ENCODE data around the gene TRIM2. TPM values are rescaled to one million over a fixed set of nuclear protein-coding genes. Genes with fewer than 3 reads are reported as not detected.

TRIM2 gene
- total and polyA plus RNA-seq, 2 donors (not counting 1 experiment from before 2014, with no cell fraction given) = 39.6 to 90.8 TPM

DNA sequence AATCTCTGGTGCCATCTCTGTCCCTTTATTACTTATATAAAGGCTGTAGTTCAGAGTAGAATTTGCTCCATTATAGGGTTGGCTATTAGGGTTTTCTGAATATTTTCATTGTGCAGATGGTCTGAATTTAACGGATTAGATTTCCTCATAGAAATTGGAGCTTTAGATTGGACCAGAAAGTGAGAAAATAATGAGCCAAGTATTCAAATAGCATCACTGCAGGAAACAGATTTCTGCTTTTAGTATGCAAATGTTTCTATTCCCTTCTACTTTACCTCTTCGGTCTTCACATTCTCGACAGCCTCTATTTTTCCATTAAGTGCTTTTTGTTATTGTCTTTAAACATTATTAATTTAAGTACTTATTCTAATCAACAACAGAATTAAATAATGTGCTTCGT lies 55.4 kb downstream of the TRIM2 start:
- Histone ChIP-seq H3K27ac (ENCODE audit: insufficient read depth, low read length) (no peak overlapping the region), H2AFZ (ENCODE audit: low read length) (no peak overlapping the region), H3K9me3 (ENCODE audit: control insufficient read depth, insufficient read depth, low read depth, low read length) (no peaks in the 10 kb centered on the region), H3K4me1 (ENCODE audit: control insufficient read depth, extremely low read depth, insufficient read depth, low read length) (peaks cover 7% of the 10 kb centered on the region), H3K79me2 (ENCODE audit: control insufficient read depth, insufficient read depth, low read length) (peaks cover 6% of the 10 kb centered on the region), H3K27me3 (ENCODE audit: control insufficient read depth, insufficient read depth, low read length) (no peaks in the 10 kb centered on the region), H4K20me1 (ENCODE audit: control insufficient read depth, extremely low read depth, insufficient read depth, low read length) (no peaks in the 10 kb centered on the region), H3K4me3 (replicated peaks in 1 of 4; ENCODE audit: control extremely low read depth in 1 of 4, insufficient read depth in 1 of 4, low read depth in 3 of 4, low read length in 4 of 4) (no peak overlapping the region), H3K4me2 (ENCODE audit: extremely low read depth, insufficient read depth, low read length) (no peak overlapping the region), H3K9ac (ENCODE audit: insufficient read depth, low read length) (no peak overlapping the region), H3K36me3 (ENCODE audit: control insufficient read depth, insufficient read depth, low read length) (no peaks in the 10 kb centered on the region)
- no peak for DNase-seq (ENCODE audit: low read depth in 2 of 2)
- no peak for TF ChIP-seq EZH2 (IDR thresholded peaks at IDR 0.05; ENCODE audit: low read length, missing control alignments)
- TF ChIP-seq, protein P1, sequence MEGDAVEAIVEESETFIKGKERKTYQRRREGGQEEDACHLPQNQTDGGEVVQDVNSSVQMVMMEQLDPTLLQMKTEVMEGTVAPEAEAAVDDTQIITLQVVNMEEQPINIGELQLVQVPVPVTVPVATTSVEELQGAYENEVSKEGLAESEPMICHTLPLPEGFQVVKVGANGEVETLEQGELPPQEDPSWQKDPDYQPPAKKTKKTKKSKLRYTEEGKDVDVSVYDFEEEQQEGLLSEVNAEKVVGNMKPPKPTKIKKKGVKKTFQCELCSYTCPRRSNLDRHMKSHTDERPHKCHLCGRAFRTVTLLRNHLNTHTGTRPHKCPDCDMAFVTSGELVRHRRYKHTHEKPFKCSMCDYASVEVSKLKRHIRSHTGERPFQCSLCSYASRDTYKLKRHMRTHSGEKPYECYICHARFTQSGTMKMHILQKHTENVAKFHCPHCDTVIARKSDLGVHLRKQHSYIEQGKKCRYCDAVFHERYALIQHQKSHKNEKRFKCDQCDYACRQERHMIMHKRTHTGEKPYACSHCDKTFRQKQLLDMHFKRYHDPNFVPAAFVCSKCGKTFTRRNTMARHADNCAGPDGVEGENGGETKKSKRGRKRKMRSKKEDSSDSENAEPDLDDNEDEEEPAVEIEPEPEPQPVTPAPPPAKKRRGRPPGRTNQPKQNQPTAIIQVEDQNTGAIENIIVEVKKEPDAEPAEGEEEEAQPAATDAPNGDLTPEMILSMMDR (conservative IDR thresholded peaks at IDR 0.05 in 1 of 2, IDR thresholded peaks at IDR 0.05 in 1 of 2; ENCODE audit: low read depth in 1 of 2, low read length in 2 of 2) = no peak

DNA sequence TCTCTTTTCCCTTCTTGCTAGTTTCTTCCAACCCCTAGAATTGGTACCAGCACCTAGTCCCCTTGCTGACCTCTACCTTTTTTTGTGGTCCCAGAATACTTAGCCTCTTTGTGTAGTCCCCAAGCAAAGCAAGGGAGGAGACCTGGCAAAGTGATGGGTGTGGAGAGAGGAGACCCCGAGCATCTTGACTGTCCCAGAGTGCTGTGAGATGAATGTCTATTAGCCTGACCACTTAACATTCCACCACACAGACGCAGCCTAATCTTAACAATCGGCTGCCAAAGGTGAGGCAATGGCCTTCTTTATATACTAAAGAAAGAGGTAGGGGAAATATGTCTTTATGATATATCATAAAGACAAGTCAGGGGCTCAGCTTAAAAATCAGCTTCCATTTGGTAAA lies 55.9 kb downstream of the TRIM2 start:
- no peak for DNase-seq (ENCODE audit: low read depth in 2 of 2)
- Histone ChIP-seq H3K27ac (ENCODE audit: insufficient read depth, low read length) (no peak overlapping the region), H3K79me2 (ENCODE audit: control insufficient read depth, insufficient read depth, low read length) (peaks cover 6% of the 10 kb centered on the region), H3K9me3 (ENCODE audit: control insufficient read depth, insufficient read depth, low read depth, low read length) (no peaks in the 10 kb centered on the region), H3K36me3 (ENCODE audit: control insufficient read depth, insufficient read depth, low read length) (no peaks in the 10 kb centered on the region), H4K20me1 (ENCODE audit: control insufficient read depth, extremely low read depth, insufficient read depth, low read length) (no peaks in the 10 kb centered on the region), H3K9ac (ENCODE audit: insufficient read depth, low read length) (no peak overlapping the region), H3K4me1 (ENCODE audit: control insufficient read depth, extremely low read depth, insufficient read depth, low read length) (peaks cover 7% of the 10 kb centered on the region), H3K4me2 (ENCODE audit: extremely low read depth, insufficient read depth, low read length) (no peak overlapping the region), H3K4me3 (replicated peaks in 1 of 4; ENCODE audit: control extremely low read depth in 1 of 4, insufficient read depth in 1 of 4, low read depth in 3 of 4, low read length in 4 of 4) (no peak overlapping the region), H2AFZ (ENCODE audit: low read length) (no peak overlapping the region), H3K27me3 (ENCODE audit: control insufficient read depth, insufficient read depth, low read length) (no peaks in the 10 kb centered on the region)
- no peak for TF ChIP-seq EZH2 (IDR thresholded peaks at IDR 0.05; ENCODE audit: low read length, missing control alignments)
- TF ChIP-seq, protein P1 (conservative IDR thresholded peaks at IDR 0.05 in 1 of 2, IDR thresholded peaks at IDR 0.05 in 1 of 2; ENCODE audit: low read depth in 1 of 2, low read length in 2 of 2) = no peak

DNA sequence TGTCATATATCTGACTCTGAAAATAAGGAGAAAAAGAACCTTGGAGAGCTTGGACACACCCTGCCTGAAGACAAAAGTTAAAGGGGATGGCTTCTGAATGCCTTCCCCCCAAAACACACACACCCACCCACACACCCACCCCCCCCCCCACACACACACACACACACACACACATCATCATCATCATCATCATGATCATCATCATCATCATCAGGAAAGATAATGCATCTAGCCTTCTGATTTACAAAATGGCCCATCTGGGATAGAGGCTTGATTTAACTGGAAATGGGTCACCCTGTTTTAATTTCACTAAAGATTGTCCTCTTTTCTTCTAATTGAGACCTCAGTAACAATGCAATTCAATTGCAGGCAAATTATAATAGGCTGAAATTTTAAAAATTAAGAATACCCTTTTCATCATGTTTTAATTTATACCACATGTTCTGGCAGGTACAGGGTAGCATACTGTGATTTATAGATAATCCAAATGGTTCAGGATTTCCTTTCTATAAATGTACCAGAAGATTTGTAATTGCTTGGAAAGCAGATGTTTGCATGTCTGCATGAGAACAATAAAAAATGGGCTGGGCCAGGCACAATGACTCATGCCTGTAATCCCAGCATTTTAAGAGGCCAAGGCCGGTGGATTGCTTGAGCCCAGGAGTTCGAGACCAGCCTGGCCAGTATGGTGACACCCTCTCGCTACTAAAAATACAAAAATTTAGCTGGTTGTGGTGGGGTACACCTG lies 56.5 kb downstream of the TRIM2 start:
- Histone ChIP-seq H3K4me1 (ENCODE audit: control insufficient read depth, extremely low read depth, insufficient read depth, low read length) (peaks cover 7% of the 10 kb centered on the region), H3K4me3 (replicated peaks in 1 of 4; ENCODE audit: control extremely low read depth in 1 of 4, insufficient read depth in 1 of 4, low read depth in 3 of 4, low read length in 4 of 4) (no peak overlapping the region), H3K27me3 (ENCODE audit: control insufficient read depth, insufficient read depth, low read length) (no peaks in the 10 kb centered on the region), H3K79me2 (ENCODE audit: control insufficient read depth, insufficient read depth, low read length) (peaks cover 6% of the 10 kb centered on the region), H3K9ac (ENCODE audit: insufficient read depth, low read length) (no peak overlapping the region), H3K9me3 (ENCODE audit: control insufficient read depth, insufficient read depth, low read depth, low read length) (no peaks in the 10 kb centered on the region), H4K20me1 (ENCODE audit: control insufficient read depth, extremely low read depth, insufficient read depth, low read length) (no peaks in the 10 kb centered on the region), H3K27ac (ENCODE audit: insufficient read depth, low read length) (no peak overlapping the region), H3K4me2 (ENCODE audit: extremely low read depth, insufficient read depth, low read length) (no peak overlapping the region), H3K36me3 (ENCODE audit: control insufficient read depth, insufficient read depth, low read length) (no peaks in the 10 kb centered on the region), H2AFZ (ENCODE audit: low read length) (no peak overlapping the region)
- TF ChIP-seq, protein P1 (conservative IDR thresholded peaks at IDR 0.05 in 1 of 2, IDR thresholded peaks at IDR 0.05 in 1 of 2; ENCODE audit: low read depth in 1 of 2, low read length in 2 of 2) = no peak
- DNase-seq (ENCODE audit: low read depth in 2 of 2) = peak in 1 of 2 donors; percentile 39
